ENCODE data around the gene TRANK1. TPM values are rescaled to one million over a fixed set of nuclear protein-coding genes. Genes with fewer than 3 reads are reported as not detected.
A peak's percentile ranks its signal among the peaks of the same experiment; 100 is the strongest.

Gene TRANK1
- total RNA-seq, 2 donors from 2014 or later, result 7.6 to 12.1 TPM

GRCh38 chr3:36826240-36826639 is 118.6 kb downstream of the TRANK1 start:
- intact Hi-C loops (cut with DNase I), result no loop called here
- DNase-seq (no peak), ATAC-seq (no peak)

GRCh38 chr3:36824443-36824842 is 120.4 kb downstream of the TRANK1 start:
- intact Hi-C loops (cut with DNase I), result no loop called here
- ATAC-seq (peak; percentile 39 to 51), DNase-seq (no peak)

GRCh38 chr3:36823806-36824205 is 121.0 kb downstream of the TRANK1 start:
- ATAC-seq, result peak in 1 of 2 donors; percentile 33
- no peak for DNase-seq
- intact Hi-C loops (cut with DNase I), result no loop called here

GRCh38 chr3:36820083-36820482 is 124.8 kb downstream of the TRANK1 start:
- DNase-seq, result no peak
- ATAC-seq, result no peak
- intact Hi-C loops (cut with DNase I), result no loop called here

- ATAC-seq, result no peak
These were observed 126.9 kb downstream of the TRANK1 start for GRCh38 chr3:36817806-36818533.

GRCh38 chr3:36815375-36815774 is 129.5 kb downstream of the TRANK1 start:
- DNase-seq, result no peak
- ATAC-seq, result no peak
- intact Hi-C loops (cut with DNase I), result no loop called here

More at GRCh38 chr3:36817806-36818533, 126.9 kb downstream of the TRANK1 start:
- intact Hi-C loops (cut with DNase I), result no loop called here
- DNase-seq, result no peak

- no peak for ATAC-seq
- no peak for DNase-seq
- intact Hi-C loops (cut with DNase I), result no loop called here
These were observed 130.1 kb downstream of the TRANK1 start for GRCh38 chr3:36814776-36815175.

GRCh38 chr3:36814066-36814717 is 130.7 kb downstream of the TRANK1 start:
- ATAC-seq, result peak; percentile 71 to 89
- DNase-seq, result peak; percentile 22
- intact Hi-C loops (cut with DNase I), result no loop called here

- intact Hi-C loops (cut with DNase I), result no loop called here
- no peak for DNase-seq
- no peak for ATAC-seq
These were observed 131.5 kb downstream of the TRANK1 start for GRCh38 chr3:36813305-36813704.

- intact Hi-C loops (cut with DNase I), result no loop called here
- ATAC-seq (no peak), DNase-seq (no peak)
These were observed 132.6 kb downstream of the TRANK1 start for GRCh38 chr3:36812240-36812639.

GRCh38 chr3:36811768-36812167 is 133.1 kb downstream of the TRANK1 start:
- ATAC-seq (no peak), DNase-seq (no peak)
- intact Hi-C loops (cut with DNase I), result no loop called here

GRCh38 chr3:36804295-36805055 is 140.4 kb downstream of the TRANK1 start:
- ATAC-seq (no peak), DNase-seq (no peak)
- intact Hi-C loops (cut with DNase I), result no loop called here

GRCh38 chr3:36803091-36803791 is 141.6 kb downstream of the TRANK1 start:
- ATAC-seq (no peak), DNase-seq (no peak)
- intact Hi-C loops (cut with DNase I), result no loop called here

GRCh38 chr3:36800533-36801116 is 144.2 kb downstream of the TRANK1 start:
- no peak for ATAC-seq
- intact Hi-C loops (cut with DNase I), result no loop called here
- no peak for DNase-seq

- ATAC-seq, result peak in 1 of 2 donors; percentile 33
These were observed 148.0 kb downstream of the TRANK1 start for GRCh38 chr3:36796881-36797280.

GRCh38 chr3:36796161-36796560 is 148.7 kb downstream of the TRANK1 start:
- no peak for DNase-seq
- intact Hi-C loops (cut with DNase I), result no loop called here

More at GRCh38 chr3:36796881-36797280, 148.0 kb downstream of the TRANK1 start:
- intact Hi-C loops (cut with DNase I), result no loop called here
- no peak for DNase-seq

GRCh38 chr3:36795622-36796021 is 149.2 kb downstream of the TRANK1 start:
- no peak for ATAC-seq
- DNase-seq, result no peak
- intact Hi-C loops (cut with DNase I), result no loop called here

More at GRCh38 chr3:36796161-36796560, 148.7 kb downstream of the TRANK1 start:
- ATAC-seq, result no peak

GRCh38 chr3:36792342-36792741 is 152.5 kb downstream of the TRANK1 start:
- peak in 1 of 2 donors; percentile 38 for ATAC-seq
- intact Hi-C loops (cut with DNase I), result no loop called here
- no peak for DNase-seq

GRCh38 chr3:36790765-36791164 is 154.1 kb downstream of the TRANK1 start:
- DNase-seq, result no peak
- no peak for ATAC-seq
- intact Hi-C loops (cut with DNase I), result no loop called here

Data from left cardiac atrium (tissue), 4 donors.